Liver (tissue), 9 donors: ENCODE results near the gene STAC2. TPM values are rescaled to one million over a fixed set of nuclear protein-coding genes. Genes with fewer than 3 reads are reported as not detected.

Source experiments
- DNase-seq: peaks from one replicate; pipeline ENCODE4 v3.0.0-alpha.2; 2017; ENCODE audit warnings: low spot score
- H3K27ac ChIP-seq, 2 donors: one replicate each; pipeline ENCODE4 v1.7.0; 2013; ENCODE audit warnings: inconsistent platforms in 2 of 2, low read length in 2 of 2, control low read depth in 1 of 2, low read depth in 1 of 2, mild to moderate bottlenecking in 1 of 2
- H3K27me3 ChIP-seq, 4 donors: one replicate each; pipeline versions ENCODE4 v1.6.1 to v1.7.0; 2013; ENCODE audit warnings: low read length in 3 of 4, inconsistent platforms in 1 of 4, mild to moderate bottlenecking in 1 of 4, moderate library complexity in 1 of 4; ENCODE audit not compliant: control insufficient read depth in 4 of 4, insufficient read depth in 4 of 4
- H3K36me3 ChIP-seq, 4 donors: one replicate each; pipeline versions ENCODE4 v1.6.1 to v1.7.0; 2013; ENCODE audit warnings: low read length in 3 of 4, mild to moderate bottlenecking in 3 of 4, low read depth in 1 of 4, moderate library complexity in 1 of 4; ENCODE audit not compliant: control insufficient read depth in 4 of 4, insufficient read depth in 3 of 4
- H3K4me1 ChIP-seq, 4 donors: one replicate each; pipeline versions ENCODE4 v1.6.1 to v1.7.0; 2013; ENCODE audit warnings: low read length in 3 of 4, mild to moderate bottlenecking in 3 of 4, moderate library complexity in 1 of 4; ENCODE audit not compliant: control insufficient read depth in 4 of 4, insufficient read depth in 4 of 4
- H3K4me3 ChIP-seq, 3 donors: one replicate each; pipeline versions ENCODE4 v1.6.1 to v1.7.0; 2013; ENCODE audit warnings: low read length in 3 of 3, control low read depth in 1 of 3, low read depth in 1 of 3, mild to moderate bottlenecking in 1 of 3
- H3K9ac ChIP-seq, 2 donors: one replicate each; pipeline ENCODE4 v1.7.0; 2013; ENCODE audit warnings: low read length in 2 of 2, mild to moderate bottlenecking in 2 of 2, moderate library complexity in 2 of 2, control low read depth in 1 of 2, low read depth in 1 of 2
- H3K9me3 ChIP-seq, 4 donors: one replicate each; pipeline versions ENCODE4 v1.6.1 to v1.7.0; 2013; ENCODE audit warnings: low read length in 3 of 4; ENCODE audit not compliant: control insufficient read depth in 4 of 4
- ATF3 ChIP-seq: IDR thresholded peaks from 2 replicates; pipeline ENCODE4 v1.6.1; 2016; ENCODE audit warnings: antibody characterized with exemption
- CTCF ChIP-seq: fragments of 150-350 bp; IDR thresholded peaks from 2 replicates; pipeline ENCODE4 v1.5.1; 2017; ENCODE audit warnings: improper control_type of control experiment, low read depth, low read length; ENCODE audit not compliant: missing input control
- EGR1 ChIP-seq, 2 donors: IDR thresholded peaks; 2 replicates each; pipeline ENCODE4 v1.6.1; 2016 to 2018; ENCODE audit warnings: antibody characterized with exemption in 2 of 2, low read depth in 2 of 2
- FOXA1 ChIP-seq: IDR thresholded peaks from 2 replicates; pipeline ENCODE4 v1.6.1; 2016; ENCODE audit warnings: antibody characterized with exemption
- FOXA2 ChIP-seq: IDR thresholded peaks from 2 replicates; pipeline ENCODE4 v1.6.1; 2016; ENCODE audit warnings: antibody characterized with exemption
- GABPA ChIP-seq, 2 donors: IDR thresholded peaks in 1 of 2; conservative IDR thresholded peaks in 1 of 2; 2 replicates each; pipeline ENCODE4 v1.6.1; 2016; ENCODE audit warnings: antibody characterized with exemption in 2 of 2, mild to moderate bottlenecking in 1 of 2, moderate library complexity in 1 of 2
- HNF4A ChIP-seq, 2 donors: conservative IDR thresholded peaks; 2 replicates each; pipeline ENCODE4 v1.6.1; 2016; ENCODE audit warnings: antibody characterized with exemption in 2 of 2, mild to moderate bottlenecking in 2 of 2
- HNF4G ChIP-seq: IDR thresholded peaks from 2 replicates; pipeline ENCODE4 v1.6.1; 2016; ENCODE audit warnings: antibody characterized with exemption
- JUND ChIP-seq, 2 donors: IDR thresholded peaks; 2 replicates each; pipeline ENCODE4 v1.6.1; 2016; ENCODE audit warnings: antibody characterized with exemption in 2 of 2
- MAX ChIP-seq: IDR thresholded peaks from 2 replicates; pipeline ENCODE4 v1.6.1; 2016; ENCODE audit warnings: antibody characterized with exemption
- NR2F2 ChIP-seq: IDR thresholded peaks from 2 replicates; pipeline ENCODE4 v1.6.1; 2016; ENCODE audit warnings: antibody characterized with exemption
- RAD21 ChIP-seq, 2 donors: IDR thresholded peaks; 2 replicates each; pipeline ENCODE4 v1.6.1; 2016; ENCODE audit warnings: antibody characterized with exemption in 2 of 2, mild to moderate bottlenecking in 2 of 2
- RXRA ChIP-seq, 2 donors: IDR thresholded peaks; 2 replicates each; pipeline ENCODE4 v1.6.1; 2017 to 2018; ENCODE audit warnings: antibody characterized with exemption in 2 of 2, mild to moderate bottlenecking in 1 of 2
- SP1 ChIP-seq: IDR thresholded peaks from 2 replicates; pipeline ENCODE4 v1.6.1; 2018; ENCODE audit warnings: antibody characterized with exemption, mild to moderate bottlenecking
- TAF1 ChIP-seq: conservative IDR thresholded peaks from 2 replicates; pipeline ENCODE4 v1.6.1; 2016; ENCODE audit warnings: antibody characterized with exemption, mild to moderate bottlenecking
- YY1 ChIP-seq: IDR thresholded peaks from 2 replicates; pipeline ENCODE4 v1.6.1; 2016; ENCODE audit warnings: antibody characterized with exemption, mild to moderate bottlenecking
- WGBS: extraction: QIAGEN DNeasy Blood & Tissue Kit; methylation state at CpG from one replicate; pipeline ENCODE4 v1.1.7; 2013; 5-methylcytosine and 5-hydroxymethylcytosine counted together
- polyA plus RNA-seq, 2 donors: library from polyadenylated mRNA; stranded (reverse) in 1 of 2; unstranded in 1 of 2; fragments of 200-250 nt in 1 of 2; fragments of >200 nt in 1 of 2; fragmentation: Nextera tagmentation in 1 of 2; extraction: Ambion mirVana in 1 of 2; gene quantifications; one replicate each; pipeline versions ENCODE4 v1.2.1 to v1.2.3, GENCODE V29; 2013 to 2015
- total RNA-seq, 2 donors: library from RNA; depleted of rRNA; stranded (reverse); fragments of >200 nt; gene quantifications; one replicate each; pipeline ENCODE4 v1.2.3, GENCODE V29; 2014
- TF ChIP-seq, protein P1 (sequence below): IDR thresholded peaks from 2 replicates; pipeline ENCODE4 v1.6.1; 2016; ENCODE audit warnings: antibody characterized with exemption, mild to moderate bottlenecking
- TF ChIP-seq, protein P2 (sequence below): IDR thresholded peaks from 2 replicates; pipeline ENCODE4 v1.6.1; 2016; ENCODE audit warnings: antibody characterized with exemption
- donor health status: healthy.
- donor health status: healthy.
- donor health status: healthy.
- donor health status: healthy.
- donor health status: healthy.

Gene STAC2
- total and polyA plus RNA-seq, 4 donors, result not detected

DNA sequence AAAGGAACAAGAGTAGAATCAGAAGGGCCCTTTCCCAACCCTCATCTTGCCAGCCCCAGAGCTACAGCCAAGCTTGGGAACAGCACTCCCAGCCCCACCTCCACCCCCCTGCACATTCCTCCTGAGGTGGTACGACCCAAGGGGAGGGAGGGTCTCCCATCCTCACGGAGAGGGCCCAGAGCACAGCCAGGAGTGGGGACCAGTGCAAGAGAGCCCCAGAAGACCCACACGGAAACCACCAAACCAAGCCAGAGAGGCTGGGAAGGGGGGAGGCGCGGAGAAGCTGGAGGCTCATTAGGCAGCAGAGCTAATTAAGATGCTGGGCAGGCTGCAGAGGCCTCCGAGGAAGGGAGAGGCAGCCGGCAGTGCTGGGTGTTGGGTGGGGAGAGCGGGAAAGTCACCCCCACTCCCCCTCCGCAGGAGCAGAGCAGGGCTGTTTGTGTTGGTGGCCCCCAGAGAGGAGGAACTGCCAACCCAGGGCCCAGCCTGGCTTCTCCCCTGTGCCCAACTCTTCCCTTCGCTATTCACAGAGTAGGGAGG, 30.7 kb downstream of the STAC2 start:
- Histone ChIP-seq H3K9me3 (no peaks in the 10 kb centered on the region), H3K4me3 (no peak overlapping the region), H3K9ac (no peak overlapping the region), H3K36me3 (no peaks in the 10 kb centered on the region), H3K27ac (no peak overlapping the region), H3K4me1 (peaks cover 0 to 11% (median 9%) of the 10 kb centered on the region in 4 donors), H3K27me3 (no peaks in the 10 kb centered on the region)
- TF ChIP-seq JUND (IDR thresholded peaks at IDR 0.05) (no peak), ATF3 (no peak), NR2F2 (no peak), FOXA1 (no peak), MAX (no peak), FOXA2 (no peak), RXRA (IDR thresholded peaks at IDR 0.05) (no peak), HNF4G (no peak), EGR1 (IDR thresholded peaks at IDR 0.05; ENCODE audit: low read depth in 2 of 2) (no peak), RAD21 (IDR thresholded peaks at IDR 0.05) (no peak), TAF1 (no peak), YY1 (no peak), GABPA (IDR thresholded peaks at IDR 0.05 in 1 of 2, conservative IDR thresholded peaks at IDR 0.05 in 1 of 2) (no peak), SP1 (no peak), HNF4A (conservative IDR thresholded peaks at IDR 0.05) (no peak), CTCF (no peak)
- TF ChIP-seq, protein P1, sequence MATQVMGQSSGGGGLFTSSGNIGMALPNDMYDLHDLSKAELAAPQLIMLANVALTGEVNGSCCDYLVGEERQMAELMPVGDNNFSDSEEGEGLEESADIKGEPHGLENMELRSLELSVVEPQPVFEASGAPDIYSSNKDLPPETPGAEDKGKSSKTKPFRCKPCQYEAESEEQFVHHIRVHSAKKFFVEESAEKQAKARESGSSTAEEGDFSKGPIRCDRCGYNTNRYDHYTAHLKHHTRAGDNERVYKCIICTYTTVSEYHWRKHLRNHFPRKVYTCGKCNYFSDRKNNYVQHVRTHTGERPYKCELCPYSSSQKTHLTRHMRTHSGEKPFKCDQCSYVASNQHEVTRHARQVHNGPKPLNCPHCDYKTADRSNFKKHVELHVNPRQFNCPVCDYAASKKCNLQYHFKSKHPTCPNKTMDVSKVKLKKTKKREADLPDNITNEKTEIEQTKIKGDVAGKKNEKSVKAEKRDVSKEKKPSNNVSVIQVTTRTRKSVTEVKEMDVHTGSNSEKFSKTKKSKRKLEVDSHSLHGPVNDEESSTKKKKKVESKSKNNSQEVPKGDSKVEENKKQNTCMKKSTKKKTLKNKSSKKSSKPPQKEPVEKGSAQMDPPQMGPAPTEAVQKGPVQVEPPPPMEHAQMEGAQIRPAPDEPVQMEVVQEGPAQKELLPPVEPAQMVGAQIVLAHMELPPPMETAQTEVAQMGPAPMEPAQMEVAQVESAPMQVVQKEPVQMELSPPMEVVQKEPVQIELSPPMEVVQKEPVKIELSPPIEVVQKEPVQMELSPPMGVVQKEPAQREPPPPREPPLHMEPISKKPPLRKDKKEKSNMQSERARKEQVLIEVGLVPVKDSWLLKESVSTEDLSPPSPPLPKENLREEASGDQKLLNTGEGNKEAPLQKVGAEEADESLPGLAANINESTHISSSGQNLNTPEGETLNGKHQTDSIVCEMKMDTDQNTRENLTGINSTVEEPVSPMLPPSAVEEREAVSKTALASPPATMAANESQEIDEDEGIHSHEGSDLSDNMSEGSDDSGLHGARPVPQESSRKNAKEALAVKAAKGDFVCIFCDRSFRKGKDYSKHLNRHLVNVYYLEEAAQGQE, result no peak
- TF ChIP-seq, protein P2, sequence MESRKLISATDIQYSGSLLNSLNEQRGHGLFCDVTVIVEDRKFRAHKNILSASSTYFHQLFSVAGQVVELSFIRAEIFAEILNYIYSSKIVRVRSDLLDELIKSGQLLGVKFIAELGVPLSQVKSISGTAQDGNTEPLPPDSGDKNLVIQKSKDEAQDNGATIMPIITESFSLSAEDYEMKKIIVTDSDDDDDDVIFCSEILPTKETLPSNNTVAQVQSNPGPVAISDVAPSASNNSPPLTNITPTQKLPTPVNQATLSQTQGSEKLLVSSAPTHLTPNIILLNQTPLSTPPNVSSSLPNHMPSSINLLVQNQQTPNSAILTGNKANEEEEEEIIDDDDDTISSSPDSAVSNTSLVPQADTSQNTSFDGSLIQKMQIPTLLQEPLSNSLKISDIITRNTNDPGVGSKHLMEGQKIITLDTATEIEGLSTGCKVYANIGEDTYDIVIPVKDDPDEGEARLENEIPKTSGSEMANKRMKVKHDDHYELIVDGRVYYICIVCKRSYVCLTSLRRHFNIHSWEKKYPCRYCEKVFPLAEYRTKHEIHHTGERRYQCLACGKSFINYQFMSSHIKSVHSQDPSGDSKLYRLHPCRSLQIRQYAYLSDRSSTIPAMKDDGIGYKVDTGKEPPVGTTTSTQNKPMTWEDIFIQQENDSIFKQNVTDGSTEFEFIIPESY, result no peak
- WGBS, result 69% methylated on average over 10 of the region's 10 CpGs
- DNase-seq, result no peak
